ENCODE measurements around the gene TROAP.
A peak's percentile ranks its signal among the peaks of the same experiment; 100 is the strongest.

Gene TROAP

DNA sequence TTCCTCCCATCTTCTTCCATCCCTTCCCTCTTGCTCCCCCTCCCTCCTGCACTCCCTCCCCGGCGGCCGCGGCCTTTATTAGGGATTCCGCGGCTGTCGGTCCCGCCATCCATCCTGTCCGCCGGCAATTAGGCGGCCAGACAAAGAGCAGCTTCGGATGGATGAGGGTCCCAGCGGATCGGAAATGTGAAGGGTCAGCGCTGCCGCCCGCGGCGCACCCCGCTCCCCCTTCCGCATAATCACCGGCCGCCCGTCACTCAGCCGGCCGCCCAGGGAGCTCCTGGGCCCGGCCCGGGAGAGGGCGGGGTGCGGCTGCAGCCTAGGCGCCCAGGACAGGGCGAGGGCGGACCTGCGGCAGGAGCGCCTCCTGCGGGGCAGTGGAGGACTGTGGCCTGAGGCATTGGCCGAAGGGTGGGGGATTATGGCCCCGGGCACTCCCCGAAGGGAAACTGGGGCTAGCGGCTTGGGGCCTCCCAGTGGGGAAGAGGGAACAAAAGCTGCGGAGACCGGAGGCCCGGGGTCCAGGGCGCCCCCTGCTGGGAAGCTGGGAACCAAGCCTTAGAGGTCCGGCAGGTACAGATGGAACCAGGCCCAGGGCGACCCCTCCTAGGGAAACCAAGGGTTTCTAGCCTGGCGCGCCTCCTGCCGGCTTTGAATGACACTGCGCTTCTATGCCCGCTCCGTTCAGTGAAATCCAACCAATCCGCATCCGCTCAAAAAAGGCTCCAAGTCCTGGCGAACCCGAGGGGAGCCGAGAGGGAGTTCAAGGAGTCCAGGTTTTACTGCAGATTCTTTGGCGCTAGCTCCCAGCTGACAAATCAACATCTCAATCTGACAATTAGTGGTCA is 19.2 kb downstream of the TROAP start:
- peak; percentile 25 to 61 for DNase-seq (ENCODE audit: low read depth in 2 of 2)

- no peak for DNase-seq (ENCODE audit: low read depth in 2 of 2)
These were observed 20.1 kb downstream of the TROAP start for GRCh38 chr12:49342914-49343731.

DNA sequence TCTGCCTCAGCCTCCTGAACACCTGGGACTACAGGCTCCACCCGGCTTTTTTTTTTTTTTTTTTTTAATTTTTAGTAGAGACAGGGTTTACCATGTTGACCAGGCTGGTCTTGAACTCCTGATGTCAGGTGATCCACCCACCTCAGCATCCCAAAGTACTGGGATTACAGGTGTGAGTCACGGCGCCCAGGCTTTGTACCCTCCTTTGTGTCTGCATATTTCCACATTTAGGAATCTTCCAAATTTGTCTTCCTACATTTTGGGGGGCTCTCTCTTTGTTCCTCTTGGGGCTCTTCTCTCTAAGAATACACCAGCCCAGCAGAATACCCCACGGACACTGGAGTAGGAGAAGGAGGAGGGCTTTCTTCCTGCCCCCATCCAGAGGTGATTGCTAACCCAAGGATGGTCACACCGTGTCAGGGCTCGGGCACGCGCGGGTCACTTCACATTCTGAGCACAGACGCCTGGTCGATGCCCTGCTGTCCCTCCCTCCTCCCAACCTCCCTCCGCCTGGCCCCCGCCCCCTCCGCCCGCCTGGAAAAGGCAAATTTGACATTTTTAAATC is 21.5 kb downstream of the TROAP start:
- DNase-seq (ENCODE audit: low read depth in 2 of 2): no peak

DNA sequence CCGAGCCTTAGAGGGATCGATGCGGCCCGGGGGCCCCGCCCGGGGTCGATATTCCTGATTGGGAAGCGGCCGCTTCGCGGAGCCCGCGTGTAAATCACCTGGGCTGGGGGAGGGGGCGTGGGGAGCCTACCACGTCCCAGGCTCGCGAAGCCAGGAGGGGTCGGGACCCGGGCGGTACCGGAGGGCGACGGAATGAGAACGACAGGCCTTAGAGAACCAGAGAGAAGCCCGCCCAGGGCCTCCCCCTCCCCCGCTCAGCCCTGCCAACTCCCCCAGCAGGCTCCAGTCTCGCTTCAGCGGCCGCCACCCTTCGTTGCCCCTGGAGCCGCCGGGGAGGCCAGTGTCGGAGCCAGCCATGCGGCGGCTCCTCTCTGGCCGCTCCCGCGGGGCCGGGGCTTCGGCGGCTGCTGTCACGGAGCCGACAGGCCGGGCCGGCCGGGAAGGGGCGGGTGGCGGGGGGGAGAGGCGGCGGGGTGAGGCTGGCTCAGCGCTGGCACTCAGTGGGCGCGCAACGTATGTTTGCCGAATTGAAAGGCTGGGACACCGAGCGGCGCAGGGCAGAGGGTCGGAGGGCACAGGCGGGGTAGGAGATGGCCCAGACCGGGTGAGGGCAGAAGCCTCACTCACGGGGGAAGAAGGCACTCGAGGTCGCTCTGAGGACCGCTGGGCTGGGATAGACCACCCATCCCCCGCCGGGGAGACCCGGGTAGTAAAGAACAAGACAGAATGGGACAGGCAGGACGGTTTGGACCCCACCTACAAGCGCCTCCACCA is 22.2 kb downstream of the TROAP start:
- no peak for DNase-seq (ENCODE audit: low read depth in 2 of 2)

DNA sequence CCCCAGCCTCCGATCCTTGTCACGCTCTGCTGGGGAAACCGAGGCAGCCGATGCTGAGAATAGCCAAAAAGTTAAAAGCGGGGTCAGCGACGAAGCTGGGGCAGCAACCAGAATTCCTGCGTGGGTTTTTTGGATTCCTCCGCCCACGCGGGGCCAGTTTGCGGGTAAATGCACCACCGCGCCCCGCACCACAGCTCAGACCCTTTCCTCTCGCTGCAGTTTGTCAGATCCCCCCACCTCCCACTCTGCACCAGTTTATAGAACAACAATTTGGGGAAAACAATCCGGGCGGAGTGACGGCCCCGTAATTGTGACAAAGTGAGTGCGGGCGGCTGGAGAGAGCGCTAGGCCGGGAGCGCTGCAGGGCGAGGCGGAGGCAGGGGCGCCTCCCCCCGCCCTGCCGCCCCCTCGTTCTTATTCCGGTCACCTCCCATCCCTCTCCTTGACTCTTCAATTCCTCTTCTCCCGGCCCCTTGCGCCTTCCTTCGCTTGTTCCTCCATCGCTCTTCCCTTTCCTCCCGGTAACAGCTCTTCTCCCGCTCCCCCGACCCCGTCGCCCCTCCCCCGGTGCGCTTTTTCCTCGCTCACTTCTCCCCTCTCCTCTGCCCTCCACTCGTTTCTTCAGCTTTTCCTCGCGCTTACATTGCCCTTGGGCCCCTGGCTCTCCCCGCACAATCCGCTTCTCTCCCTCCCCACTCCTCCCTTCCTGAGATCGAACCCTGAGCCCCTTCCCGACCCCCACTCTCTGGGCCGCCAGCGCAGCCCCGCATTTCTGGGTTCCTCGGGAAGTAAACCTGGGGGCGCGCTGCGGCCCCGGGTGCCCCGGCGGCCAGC is 23.0 kb downstream of the TROAP start:
- no peak for DNase-seq (ENCODE audit: low read depth in 2 of 2)

DNA sequence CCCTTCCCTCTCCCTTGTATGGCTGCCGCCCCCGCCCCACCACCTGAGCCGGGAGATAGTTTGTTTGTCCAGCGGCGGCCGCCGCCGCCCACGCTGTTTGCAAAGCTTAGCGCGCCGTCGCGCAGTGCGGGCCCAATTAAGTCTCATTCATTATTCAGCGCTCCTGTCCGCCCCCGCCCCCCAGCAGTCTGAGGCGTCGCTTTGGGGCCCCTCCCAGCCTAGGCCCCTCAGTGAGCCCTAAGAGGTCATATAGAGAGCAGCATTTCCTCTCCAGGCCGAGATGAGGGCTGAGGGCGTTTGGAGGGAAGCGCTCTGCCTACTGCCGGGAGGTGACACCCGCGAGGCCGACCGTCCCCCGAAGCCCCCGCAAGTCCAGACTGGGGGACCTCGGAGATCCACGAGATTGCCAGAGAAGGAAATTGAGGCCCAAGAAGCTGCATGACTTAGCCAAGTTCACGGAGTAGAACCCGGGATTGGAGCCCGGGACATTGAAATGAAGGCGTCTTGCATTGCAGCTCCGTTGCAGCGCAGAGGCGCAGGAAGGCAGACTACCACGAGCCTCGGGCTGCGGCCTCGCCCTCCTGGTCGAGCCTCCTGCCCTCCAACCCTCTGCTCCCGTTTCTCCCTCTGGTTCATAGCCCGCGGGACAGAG is 23.7 kb downstream of the TROAP start, which contains the start of gene DNAJC22:
TSS of gene DNAJC22 (plus strand) at position 230 of the 652 bp plus-strand sequence. CDS start 1,985 bp downstream, outside the sequence.
- DNase-seq (ENCODE audit: low read depth in 2 of 2): no peak

GRCh38 chr12:49347311-49348193 is 24.5 kb downstream of the TROAP start:
- DNase-seq (ENCODE audit: low read depth in 2 of 2): peak; percentile 58 to 71

- no peak for DNase-seq (ENCODE audit: low read depth in 2 of 2)
These were observed 25.7 kb downstream of the TROAP start for GRCh38 chr12:49348781-49349180.

DNA sequence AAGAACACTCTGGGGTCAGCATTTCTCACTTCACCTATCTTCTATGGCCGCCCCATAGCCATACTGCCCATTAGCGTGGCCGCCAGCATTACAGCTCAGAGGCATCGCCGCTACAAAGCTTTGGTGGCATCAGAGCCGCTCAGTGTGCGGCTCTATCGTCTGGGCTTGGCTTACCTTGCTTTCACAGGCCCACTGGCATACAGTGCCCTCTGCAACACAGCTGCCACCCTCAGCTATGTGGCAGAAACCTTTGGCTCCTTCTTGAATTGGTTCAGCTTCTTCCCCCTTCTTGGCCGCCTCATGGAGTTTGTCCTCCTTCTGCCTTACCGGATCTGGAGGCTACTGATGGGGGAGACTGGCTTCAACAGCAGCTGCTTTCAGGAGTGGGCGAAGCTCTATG is 26.2 kb downstream of the TROAP start:
- DNase-seq (ENCODE audit: low read depth in 2 of 2): no peak

DNA sequence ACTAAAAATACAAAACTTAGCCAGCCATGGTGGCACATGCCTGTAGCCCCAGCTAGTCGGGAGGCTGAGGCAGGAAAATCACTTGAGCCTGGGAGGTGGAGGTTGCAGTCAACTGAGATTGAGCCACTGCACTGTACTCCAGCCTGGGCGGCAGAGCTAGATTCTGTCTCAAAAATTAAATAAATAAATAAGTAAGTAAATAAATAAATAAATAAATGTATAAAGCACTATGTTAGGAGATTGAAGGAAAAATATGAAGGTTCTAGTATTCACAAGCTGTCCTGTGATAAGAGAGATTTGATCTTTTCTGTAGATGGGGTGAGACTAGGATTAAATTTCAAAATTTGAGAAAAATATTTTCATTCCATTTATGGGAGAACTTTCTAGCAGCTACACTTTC is 29.3 kb downstream of the TROAP start:
- DNase-seq (ENCODE audit: low read depth in 2 of 2): no peak

DNA sequence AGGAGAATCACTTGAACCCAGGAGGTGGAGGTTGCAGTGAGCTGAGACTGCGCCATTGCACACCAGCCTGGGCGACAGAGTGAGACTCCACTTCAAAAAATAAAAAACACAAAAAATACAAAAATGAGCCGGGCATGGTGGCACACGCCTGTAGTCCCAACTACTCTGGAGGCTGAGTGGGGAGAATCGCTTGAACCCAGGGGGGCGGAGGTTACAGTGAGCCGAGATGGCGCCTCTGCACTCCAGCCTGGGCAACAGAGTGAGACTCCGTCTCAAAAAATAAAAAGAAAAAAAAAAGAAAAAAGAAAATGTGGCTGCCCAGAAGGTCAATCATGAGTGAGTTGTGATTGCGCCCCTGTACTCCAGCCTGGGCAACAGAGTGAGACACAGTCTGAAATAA is 32.9 kb downstream of the TROAP start:
- no peak for DNase-seq (ENCODE audit: low read depth in 2 of 2)

DNA sequence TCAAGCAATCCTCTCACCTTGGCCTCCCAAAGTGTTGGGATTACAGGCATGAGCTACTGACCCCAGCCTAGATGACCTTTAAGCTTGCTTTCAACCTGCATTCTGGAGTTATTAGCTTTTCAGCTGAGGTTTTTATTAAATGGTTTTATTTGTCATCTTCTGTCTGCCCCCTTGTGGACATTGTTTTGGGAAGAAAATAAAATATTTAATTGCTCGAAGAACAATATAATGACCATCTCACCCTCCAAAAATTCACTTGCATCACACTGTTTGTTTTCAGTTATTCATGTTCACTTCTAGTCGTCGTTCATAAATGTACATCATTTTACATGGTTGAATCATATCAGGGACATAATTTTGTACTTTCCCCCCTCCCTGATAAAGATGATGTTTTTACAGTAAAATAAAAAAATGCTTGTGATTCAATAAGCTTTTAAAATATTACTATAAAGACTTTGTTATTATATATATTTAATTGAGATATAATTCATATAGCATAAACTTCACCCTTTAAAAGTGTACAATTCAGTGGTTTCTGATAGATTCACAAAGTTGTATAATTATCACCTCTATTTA is 34.1 kb downstream of the TROAP start:
- no peak for DNase-seq (ENCODE audit: low read depth in 2 of 2)

DNA sequence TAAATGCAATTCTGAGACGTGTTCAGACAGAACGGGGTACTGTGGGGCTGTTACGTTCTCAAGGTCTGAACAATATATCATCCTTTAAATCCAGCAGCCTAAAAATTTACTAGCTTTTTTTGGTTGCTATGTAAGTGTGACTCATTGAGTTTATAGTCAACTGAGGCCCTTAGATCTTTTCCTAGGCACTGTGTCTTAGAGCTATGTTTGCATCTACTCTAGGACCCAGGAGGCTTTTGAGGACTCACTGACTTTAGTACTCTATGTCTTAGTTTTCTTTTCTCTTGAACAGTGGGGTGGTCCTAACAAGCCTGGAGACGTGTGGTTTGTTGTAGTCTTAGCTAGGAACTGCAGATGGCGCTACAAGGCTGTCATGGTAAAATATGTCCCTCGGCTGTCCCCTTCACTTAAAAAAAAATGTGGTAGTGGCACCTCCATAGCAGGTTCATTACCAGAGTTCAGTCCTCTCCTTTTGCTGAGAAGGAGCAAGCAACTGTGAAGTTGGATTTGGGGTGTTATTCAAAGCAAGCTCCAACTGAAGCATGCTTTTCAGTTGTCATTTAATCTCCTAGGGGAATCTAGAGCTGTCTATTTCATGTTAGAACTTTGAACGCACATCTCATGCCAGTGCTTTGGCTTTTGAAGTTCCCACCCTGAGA is 35.6 kb downstream of the TROAP start:
- DNase-seq (ENCODE audit: low read depth in 2 of 2): no peak

GRCh38 chr12:49359671-49360070 is 36.6 kb downstream of the TROAP start:
- no peak for DNase-seq (ENCODE audit: low read depth in 2 of 2)

DNA sequence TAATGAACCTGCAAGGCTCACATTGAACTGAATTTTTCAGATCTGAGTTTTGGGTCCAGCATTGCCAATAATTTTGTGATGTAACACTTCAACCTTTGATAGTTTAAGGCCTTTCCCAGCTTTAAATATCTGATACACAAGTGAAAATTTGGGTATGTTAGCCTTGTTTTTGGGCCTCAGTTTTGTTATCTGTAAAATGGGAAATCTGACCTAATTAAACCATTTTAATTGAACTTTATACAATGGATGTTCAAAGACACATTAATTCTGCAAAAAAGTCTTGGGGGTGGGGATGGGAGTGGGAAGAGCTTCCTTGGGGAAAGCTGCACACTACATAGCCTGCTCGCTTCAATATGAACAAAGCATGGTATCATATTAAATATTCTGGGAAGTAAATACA is 39.0 kb downstream of the TROAP start:
- no peak for DNase-seq (ENCODE audit: low read depth in 2 of 2)

DNA sequence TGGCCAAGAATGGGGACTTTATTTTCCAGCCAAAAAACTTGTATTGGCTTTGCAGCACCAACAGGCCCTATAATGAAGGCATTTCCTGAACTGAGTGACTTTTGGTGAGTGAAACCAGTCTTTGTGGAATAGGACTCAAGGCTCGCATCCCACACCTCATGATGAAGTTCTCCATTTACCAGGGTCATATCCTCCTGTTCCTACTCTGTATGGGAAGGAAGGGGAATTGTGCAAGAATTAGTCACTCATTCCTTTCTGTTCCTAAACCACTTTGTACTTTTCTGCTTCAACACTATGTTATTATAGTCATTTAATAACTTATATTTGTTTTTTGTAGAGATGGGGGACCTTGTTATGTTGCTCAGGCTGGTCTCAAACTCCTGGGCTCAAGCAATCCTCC is 41.9 kb downstream of the TROAP start:
- DNase-seq (ENCODE audit: low read depth in 2 of 2): no peak

- DNase-seq (ENCODE audit: low read depth in 2 of 2): no peak
These were observed 42.5 kb downstream of the TROAP start for GRCh38 chr12:49365542-49365941.

DNA sequence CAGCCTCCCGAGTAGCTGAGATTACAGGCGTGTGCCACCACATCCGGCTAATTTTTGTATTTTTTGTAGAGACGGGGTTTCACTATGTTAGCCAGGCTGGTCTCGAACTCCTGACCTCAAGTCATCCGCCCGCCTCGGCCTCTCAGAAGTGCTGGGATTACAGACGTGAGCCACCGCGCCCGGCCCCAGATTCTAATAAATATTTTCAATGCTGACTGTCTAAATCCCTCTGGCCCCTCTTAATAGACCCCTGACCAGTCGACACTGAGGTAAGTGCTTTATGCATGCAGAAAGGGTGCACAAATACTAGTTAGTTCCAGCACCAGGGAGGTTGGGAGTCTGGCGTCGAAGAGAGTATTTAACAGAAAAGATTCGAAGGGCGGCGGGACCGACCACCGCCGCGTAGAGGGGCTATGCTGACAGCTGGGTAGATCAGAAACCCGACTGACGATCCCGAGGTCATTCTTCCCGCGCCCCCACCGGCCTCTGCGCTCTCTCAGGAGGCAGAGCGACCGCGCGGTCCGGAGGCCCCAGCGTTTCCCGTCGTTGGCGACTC is 43.1 kb downstream of the TROAP start:
- no peak for DNase-seq (ENCODE audit: low read depth in 2 of 2)
